ENCODE data around the gene ITGA3. TPM values are rescaled to one million over a fixed set of nuclear protein-coding genes. Genes with fewer than 3 reads are reported as not detected.

The ITGA3 gene
- total RNA-seq, 1 experiment from 2014 or later = 539 TPM

DNA sequence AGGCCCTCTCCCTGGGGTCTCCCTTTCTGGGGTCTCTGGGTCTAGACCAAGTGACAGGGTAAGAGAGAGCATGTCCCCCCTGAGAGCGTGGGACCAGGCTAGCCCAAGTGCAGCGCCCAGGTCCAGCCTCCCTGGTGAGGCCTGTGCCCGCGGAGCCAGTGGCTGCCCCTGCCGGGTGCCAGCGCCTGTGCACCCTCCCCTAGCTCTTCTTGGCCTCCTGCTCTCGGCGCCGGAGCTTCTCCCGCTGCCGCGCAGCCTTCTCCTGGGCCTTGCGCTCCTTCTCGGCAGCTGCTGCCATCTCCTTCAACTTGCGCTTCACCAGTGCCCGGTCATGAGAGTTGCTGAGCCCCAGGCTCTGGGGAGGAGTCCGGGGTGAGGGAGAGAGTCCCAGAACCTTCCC, 56.8 kb downstream of the ITGA3 start:
- no peak for DNase-seq
- intact Hi-C loops (cut with micrococcal nuclease; ENCODE audit: unreplicated experiment) = no loop called here
- Mint-ChIP-seq H3K27ac (ENCODE audit: unreplicated experiment) (no peak overlapping the region), H3K4me1 (ENCODE audit: low read depth, unreplicated experiment) (no peaks in the 10 kb centered on the region), H3K4me3 (ENCODE audit: low read depth, unreplicated experiment) (no peak overlapping the region), H3K27me3 (ENCODE audit: unreplicated experiment) (peaks cover 35% of the 10 kb centered on the region), H3K9me3 (ENCODE audit: low read depth, unreplicated experiment) (no peaks in the 10 kb centered on the region), H3K36me3 (ENCODE audit: insufficient read depth, unreplicated experiment) (peaks cover 18% of the 10 kb centered on the region)
- BruUV-seq (replicated peaks) = no TSS peak
- CTCF ChIA-PET = interaction anchor here (1.1 kb wide), 2 partner anchors 10 to 24 kb away, joined by 3 read pairs; no protein-coding TSS in a partner anchor
- TF ChIP-seq CTCF (IDR thresholded peaks at IDR 0.05; ENCODE audit: unreplicated experiment) = no peak

DNA sequence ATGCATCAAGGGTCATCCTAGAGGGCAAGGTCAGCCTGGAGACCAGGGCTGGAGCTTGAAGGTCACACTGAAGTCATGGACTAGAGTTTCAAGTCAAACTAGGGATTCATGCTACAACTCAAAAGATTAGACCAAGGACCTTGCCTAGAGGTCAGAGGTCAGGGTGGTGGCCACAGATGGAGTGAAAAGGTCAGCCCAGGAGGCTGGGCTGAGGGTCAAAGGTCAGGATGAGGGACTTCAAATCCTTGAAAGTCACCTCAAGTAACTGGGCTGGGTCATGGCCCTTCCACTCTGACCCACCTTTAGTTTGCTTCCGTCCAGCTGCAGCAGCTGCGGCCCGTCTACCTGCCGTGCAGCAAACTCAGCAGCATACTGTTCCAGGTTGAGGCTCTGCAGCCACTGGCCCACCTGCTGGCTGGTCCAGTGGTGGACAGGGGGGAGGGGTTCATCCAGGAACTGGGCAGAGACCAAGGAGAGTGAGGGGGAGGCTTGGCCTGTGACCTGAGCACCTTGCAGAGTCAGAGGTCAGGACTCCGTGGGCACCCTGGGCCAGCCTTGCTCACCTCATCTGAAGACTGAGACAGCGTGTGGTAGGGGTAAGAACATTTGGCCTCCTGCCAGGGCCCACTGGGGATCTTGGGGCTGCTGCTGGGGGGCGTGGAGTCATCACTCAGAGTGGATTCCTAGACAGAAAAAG, 57.9 kb downstream of the ITGA3 start:
- H3K36me3 Mint-ChIP-seq (ENCODE audit: insufficient read depth, unreplicated experiment) = peaks cover 16% of the 10 kb centered on the region
- no peak overlapping the region for H3K4me3 Mint-ChIP-seq (ENCODE audit: low read depth, unreplicated experiment)
- H3K27ac Mint-ChIP-seq (ENCODE audit: unreplicated experiment) = no peak overlapping the region
- H3K27me3 Mint-ChIP-seq (ENCODE audit: unreplicated experiment) = peaks cover 45% of the 10 kb centered on the region
- DNase-seq = no peak
- no peaks in the 10 kb centered on the region for H3K4me1 Mint-ChIP-seq (ENCODE audit: low read depth, unreplicated experiment)
- CTCF ChIA-PET = interaction anchor here (1.1 to 1.7 kb wide), 3 partner anchors 11 to 22 kb away, joined by 3 to 9 read pairs (median 5); partner anchors contain the start of gene PDK2
- intact Hi-C loops (cut with micrococcal nuclease; ENCODE audit: unreplicated experiment) = no loop called here
- no peaks in the 10 kb centered on the region for H3K9me3 Mint-ChIP-seq (ENCODE audit: low read depth, unreplicated experiment)
- no peak for TF ChIP-seq CTCF (IDR thresholded peaks at IDR 0.05; ENCODE audit: unreplicated experiment)
- no TSS peak for BruUV-seq (replicated peaks)

DNA sequence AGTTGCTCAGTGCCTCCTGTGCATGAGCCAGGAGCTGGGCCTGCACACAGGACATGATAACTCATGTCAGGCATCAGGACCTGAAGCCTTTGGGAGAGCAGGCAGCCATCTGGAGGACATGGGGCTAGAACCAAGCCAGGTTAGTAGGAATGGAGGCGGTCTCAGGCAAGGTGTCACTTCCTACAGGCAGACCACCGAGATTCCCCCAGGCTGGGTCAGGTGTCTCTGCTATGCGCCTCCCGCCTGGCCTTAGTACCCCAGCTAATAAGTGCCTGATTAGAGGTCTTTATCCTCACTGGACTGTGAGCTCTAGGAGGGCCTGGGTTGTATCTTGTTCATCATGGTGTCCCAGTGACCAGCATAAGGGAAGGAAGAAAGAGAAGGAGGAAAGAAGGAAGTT, 58.5 kb downstream of the ITGA3 start:
- peaks cover 52% of the 10 kb centered on the region for H3K27me3 Mint-ChIP-seq (ENCODE audit: unreplicated experiment)
- DNase-seq = no peak
- no peak overlapping the region for H3K4me3 Mint-ChIP-seq (ENCODE audit: low read depth, unreplicated experiment)
- intact Hi-C loops (cut with micrococcal nuclease; ENCODE audit: unreplicated experiment) = no loop called here
- no peaks in the 10 kb centered on the region for H3K4me1 Mint-ChIP-seq (ENCODE audit: low read depth, unreplicated experiment)
- peaks cover 13% of the 10 kb centered on the region for H3K36me3 Mint-ChIP-seq (ENCODE audit: insufficient read depth, unreplicated experiment)
- H3K9me3 Mint-ChIP-seq (ENCODE audit: low read depth, unreplicated experiment) = no peaks in the 10 kb centered on the region
- CTCF ChIA-PET = interaction anchor here (0.6 to 1.7 kb wide), 6 partner anchors 9 to 64 kb away, joined by 3 to 9 read pairs (median 4); partner anchors contain the start of gene PDK2
- TF ChIP-seq CTCF (IDR thresholded peaks at IDR 0.05; ENCODE audit: unreplicated experiment) = no peak
- no TSS peak for BruUV-seq (replicated peaks)
- H3K27ac Mint-ChIP-seq (ENCODE audit: unreplicated experiment) = no peak overlapping the region

DNA sequence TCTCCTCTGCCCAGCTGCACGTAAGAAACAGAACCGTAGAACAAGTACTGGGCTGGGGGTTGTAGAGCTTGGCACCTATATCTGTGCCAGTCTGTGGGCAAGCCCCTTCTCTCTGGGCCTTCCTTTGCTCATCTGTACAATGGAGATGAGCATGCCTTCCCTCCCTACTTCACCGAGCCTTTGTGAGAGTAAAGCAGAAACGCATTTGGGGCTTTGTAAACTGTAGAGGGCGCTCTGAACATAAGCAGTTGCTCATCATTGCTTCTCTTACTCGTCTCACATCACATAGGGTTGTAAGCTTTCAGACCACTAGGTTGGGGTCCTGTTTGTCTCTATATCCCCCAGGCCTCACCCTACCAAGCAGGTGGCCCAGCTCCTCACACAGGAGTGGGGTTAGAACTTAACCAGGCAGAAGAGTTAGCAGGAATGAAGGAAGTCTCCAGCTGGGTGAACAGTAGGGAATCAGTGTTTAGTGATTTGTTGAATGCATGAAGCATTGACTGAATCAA, 59.0 kb downstream of the ITGA3 start:
- peak; percentile 55 for DNase-seq
- H3K9me3 Mint-ChIP-seq (ENCODE audit: low read depth, unreplicated experiment) = no peaks in the 10 kb centered on the region
- no peak overlapping the region for H3K4me3 Mint-ChIP-seq (ENCODE audit: low read depth, unreplicated experiment)
- H3K4me1 Mint-ChIP-seq (ENCODE audit: low read depth, unreplicated experiment) = no peaks in the 10 kb centered on the region
- intact Hi-C loops (cut with micrococcal nuclease; ENCODE audit: unreplicated experiment) = loop anchor here (5.0 kb wide), 1 partner anchor 47 kb away; no protein-coding TSS in a partner anchor
- no TSS peak for BruUV-seq (replicated peaks)
- H3K27ac Mint-ChIP-seq (ENCODE audit: unreplicated experiment) = no peak overlapping the region
- peak; percentile 40 for TF ChIP-seq CTCF (IDR thresholded peaks at IDR 0.05; ENCODE audit: unreplicated experiment)
- H3K36me3 Mint-ChIP-seq (ENCODE audit: insufficient read depth, unreplicated experiment) = peaks cover 13% of the 10 kb centered on the region
- peaks cover 57% of the 10 kb centered on the region for H3K27me3 Mint-ChIP-seq (ENCODE audit: unreplicated experiment)
- CTCF ChIA-PET = interaction anchor here (0.6 to 1.7 kb wide), 8 partner anchors 9 to 63 kb away, joined by 3 to 9 read pairs (median 4); partner anchors contain the start of gene PDK2
